ENCODE results near the gene NUBP2.

NUBP2 gene

DNA sequence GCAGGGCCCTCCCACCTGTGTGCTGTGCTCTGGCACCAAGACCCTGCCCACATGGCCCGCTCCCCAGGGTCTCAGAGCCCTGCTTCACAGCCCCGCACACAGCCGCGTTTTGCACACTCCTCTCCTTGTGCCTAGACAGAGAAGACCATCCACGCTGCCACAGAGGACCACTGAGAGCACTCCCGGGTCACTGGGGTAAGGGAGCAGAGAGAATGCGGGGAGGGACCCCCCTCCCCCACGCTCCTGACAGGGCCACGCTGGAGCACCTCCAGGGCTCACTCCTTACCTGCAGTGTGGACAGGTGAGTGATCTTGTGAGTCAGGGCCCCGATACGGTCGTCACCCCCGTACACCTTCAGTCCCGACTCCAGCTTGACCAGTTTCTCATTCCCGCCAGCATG lies 36.9 kb downstream of the NUBP2 start:
- Histone ChIP-seq H3K23ac (ENCODE audit: low read length) (no peak overlapping the region), H3K9me3 (ENCODE audit: insufficient read depth, low read depth, low read length) (no peaks in the 10 kb centered on the region), H3K4me2 (ENCODE audit: low read length) (no peak overlapping the region), H4K12ac (ENCODE audit: low read depth, low read length) (no peak overlapping the region), H3K36me3 (ENCODE audit: control insufficient read depth in 1 of 2, insufficient read depth in 2 of 2, low read length in 2 of 2) (peaks cover 52 to 60% of the 10 kb centered on the region in 2 experiments), H3K79me2 (ENCODE audit: control insufficient read depth, insufficient read depth, low read length, poor library complexity) (no peaks in the 10 kb centered on the region), H2BK5ac (ENCODE audit: low read depth, low read length, poor library complexity) (no peak overlapping the region), H3K4ac (ENCODE audit: low read depth, low read length) (no peak overlapping the region), H2AK5ac (ENCODE audit: low read length) (no peak overlapping the region), H2BK12ac (ENCODE audit: low read length) (no peak overlapping the region), H3K4me1 (ENCODE audit: control insufficient read depth in 1 of 2, insufficient read depth in 2 of 2, low read length in 2 of 2) (no peaks in the 10 kb centered on the region), H3K9ac (ENCODE audit: low read length) (no peak overlapping the region), H3K79me1 (ENCODE audit: low read length) (no peaks in the 10 kb centered on the region), H3K14ac (ENCODE audit: low read length) (no peak overlapping the region), H3K27me3 (ENCODE audit: insufficient read depth, low read length) (no peaks in the 10 kb centered on the region), H3K18ac (ENCODE audit: low read length) (no peak overlapping the region), H2BK120ac (ENCODE audit: insufficient read depth, low read length, poor library complexity) (no peak overlapping the region), H3K27ac (ENCODE audit: low read depth, low read length) (no peak overlapping the region), H4K8ac (ENCODE audit: low read depth, low read length) (no peak overlapping the region), H3K4me3 (ENCODE audit: low read depth, low read length) (no peak overlapping the region), H4K91ac (ENCODE audit: low read depth, low read length) (no peak overlapping the region), H2AFZ (ENCODE audit: insufficient read depth, low read length, poor library complexity) (no peak overlapping the region)
- WGBS (ENCODE audit: extremely low coverage, insufficient coverage, insufficient read length), result no CpG with 5 or more reads among the region's 15 CpGs
- no peak for DNase-seq

DNA sequence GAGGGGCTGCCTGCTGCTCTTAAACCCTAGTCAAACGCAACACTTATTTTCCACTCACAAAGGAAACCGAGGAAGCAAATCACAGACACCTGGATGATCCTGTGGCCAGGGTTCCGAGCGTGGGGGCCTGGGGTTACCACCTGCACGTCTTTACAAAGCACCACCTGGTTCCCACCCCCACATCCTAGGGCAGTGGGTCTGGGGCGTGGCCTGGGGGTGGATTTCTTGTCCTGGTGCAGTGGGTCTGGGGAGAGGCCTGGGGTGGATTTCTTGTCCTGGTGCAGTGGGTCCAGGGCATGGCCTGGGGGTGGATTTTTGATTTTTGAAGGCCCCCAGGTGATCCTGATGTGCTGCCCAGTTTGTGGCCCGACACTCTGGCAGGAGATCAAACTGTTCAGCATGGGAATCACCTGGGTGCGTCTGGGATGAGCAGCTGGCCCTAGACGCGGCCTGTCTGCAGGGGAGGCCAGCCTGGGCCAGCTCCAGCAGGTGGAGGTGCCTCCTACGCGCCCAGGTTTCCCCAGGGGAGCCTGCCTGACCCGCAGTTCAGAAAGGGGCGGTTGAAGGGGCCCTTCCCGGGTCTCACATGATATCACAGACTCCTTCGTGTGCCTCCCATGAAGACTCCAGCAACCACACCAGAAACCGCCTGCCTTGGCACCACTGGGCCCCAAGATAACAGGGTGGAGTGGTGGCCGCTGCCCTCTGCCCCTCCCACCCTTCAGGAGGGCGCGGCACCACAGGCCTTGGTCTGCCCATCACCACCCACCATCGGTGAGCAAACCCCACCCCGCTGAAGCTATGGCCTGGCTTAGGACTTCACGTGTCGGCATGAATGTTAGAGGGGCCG lies 37.6 kb downstream of the NUBP2 start:
- Histone ChIP-seq H3K9ac (ENCODE audit: low read length) (no peak overlapping the region), H3K79me2 (ENCODE audit: control insufficient read depth, insufficient read depth, low read length, poor library complexity) (no peaks in the 10 kb centered on the region), H3K4ac (ENCODE audit: low read depth, low read length) (no peak overlapping the region), H2AK5ac (ENCODE audit: low read length) (no peak overlapping the region), H3K14ac (ENCODE audit: low read length) (no peak overlapping the region), H4K91ac (ENCODE audit: low read depth, low read length) (no peak overlapping the region), H3K23ac (ENCODE audit: low read length) (no peak overlapping the region), H3K27ac (ENCODE audit: low read depth, low read length) (no peak overlapping the region), H3K4me3 (ENCODE audit: low read depth, low read length) (no peak overlapping the region), H4K8ac (ENCODE audit: low read depth, low read length) (no peak overlapping the region), H2AFZ (ENCODE audit: insufficient read depth, low read length, poor library complexity) (no peak overlapping the region), H3K9me3 (ENCODE audit: insufficient read depth, low read depth, low read length) (no peaks in the 10 kb centered on the region), H3K4me2 (ENCODE audit: low read length) (no peak overlapping the region), H2BK120ac (ENCODE audit: insufficient read depth, low read length, poor library complexity) (no peak overlapping the region), H3K18ac (ENCODE audit: low read length) (no peak overlapping the region), H2BK12ac (ENCODE audit: low read length) (no peak overlapping the region), H2BK5ac (ENCODE audit: low read depth, low read length, poor library complexity) (no peak overlapping the region), H4K12ac (ENCODE audit: low read depth, low read length) (no peak overlapping the region), H3K4me1 (ENCODE audit: control insufficient read depth in 1 of 2, insufficient read depth in 2 of 2, low read length in 2 of 2) (no peaks in the 10 kb centered on the region), H3K79me1 (ENCODE audit: low read length) (no peaks in the 10 kb centered on the region), H3K36me3 (ENCODE audit: control insufficient read depth in 1 of 2, insufficient read depth in 2 of 2, low read length in 2 of 2) (peaks cover 51 to 57% of the 10 kb centered on the region in 2 experiments), H3K27me3 (ENCODE audit: insufficient read depth, low read length) (no peaks in the 10 kb centered on the region)
- no CpG with 5 or more reads among the region's 25 CpGs for WGBS (ENCODE audit: extremely low coverage, insufficient coverage, insufficient read length)
- no peak for DNase-seq

DNA sequence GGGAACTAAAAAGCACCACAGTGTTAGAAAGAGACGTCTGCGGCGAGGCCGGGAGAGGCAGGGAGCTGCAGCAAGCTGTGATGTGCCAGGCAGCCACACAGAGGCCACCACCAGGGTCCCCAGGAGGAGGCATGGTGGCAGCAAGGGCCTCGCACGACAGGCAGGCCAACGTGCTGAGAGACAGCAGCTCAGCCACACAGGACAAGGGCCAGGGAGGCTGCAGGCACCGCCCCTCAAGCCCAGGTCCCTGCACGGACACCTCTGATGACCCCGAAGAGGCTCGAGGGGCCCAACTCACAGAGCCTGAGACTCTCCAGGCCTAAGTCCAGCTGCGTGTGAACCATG lies 38.2 kb downstream of the NUBP2 start:
- H2BK120ac ChIP-seq (ENCODE audit: insufficient read depth, low read length, poor library complexity), result no peak overlapping the region
- no peak overlapping the region for H4K91ac ChIP-seq (ENCODE audit: low read depth, low read length)
- no peak overlapping the region for H4K8ac ChIP-seq (ENCODE audit: low read depth, low read length)
- no peaks in the 10 kb centered on the region for H3K79me1 ChIP-seq (ENCODE audit: low read length)
- H2BK12ac ChIP-seq (ENCODE audit: low read length), result no peak overlapping the region
- H4K12ac ChIP-seq (ENCODE audit: low read depth, low read length), result no peak overlapping the region
- no peak overlapping the region for H3K18ac ChIP-seq (ENCODE audit: low read length)
- H3K14ac ChIP-seq (ENCODE audit: low read length), result no peak overlapping the region
- no peak for DNase-seq
- no CpG with 5 or more reads among the region's 12 CpGs for WGBS (ENCODE audit: extremely low coverage, insufficient coverage, insufficient read length)
- no peak overlapping the region for H2BK5ac ChIP-seq (ENCODE audit: low read depth, low read length, poor library complexity)
- peaks cover under 1% of the 10 kb centered on the region for H3K79me2 ChIP-seq (ENCODE audit: control insufficient read depth, insufficient read depth, low read length, poor library complexity)
- peaks cover 0 to 5% of the 10 kb centered on the region in 2 experiments for H3K4me1 ChIP-seq (ENCODE audit: control insufficient read depth in 1 of 2, insufficient read depth in 2 of 2, low read length in 2 of 2)
- H3K9me3 ChIP-seq (ENCODE audit: insufficient read depth, low read depth, low read length), result no peaks in the 10 kb centered on the region
- no peak overlapping the region for H2AK5ac ChIP-seq (ENCODE audit: low read length)
- no peak overlapping the region for H3K4me2 ChIP-seq (ENCODE audit: low read length)
- no peak overlapping the region for H3K23ac ChIP-seq (ENCODE audit: low read length)
- H3K36me3 ChIP-seq (ENCODE audit: control insufficient read depth in 1 of 2, insufficient read depth in 2 of 2, low read length in 2 of 2), result peaks cover 48 to 54% of the 10 kb centered on the region in 2 experiments
- H3K27me3 ChIP-seq (ENCODE audit: insufficient read depth, low read length), result no peaks in the 10 kb centered on the region
- H3K9ac ChIP-seq (ENCODE audit: low read length), result no peak overlapping the region
- no peak overlapping the region for H2AFZ ChIP-seq (ENCODE audit: insufficient read depth, low read length, poor library complexity)
- no peak overlapping the region for H3K4ac ChIP-seq (ENCODE audit: low read depth, low read length)
- H3K4me3 ChIP-seq (ENCODE audit: low read depth, low read length), result no peak overlapping the region
- H3K27ac ChIP-seq (ENCODE audit: low read depth, low read length), result no peak overlapping the region

DNA sequence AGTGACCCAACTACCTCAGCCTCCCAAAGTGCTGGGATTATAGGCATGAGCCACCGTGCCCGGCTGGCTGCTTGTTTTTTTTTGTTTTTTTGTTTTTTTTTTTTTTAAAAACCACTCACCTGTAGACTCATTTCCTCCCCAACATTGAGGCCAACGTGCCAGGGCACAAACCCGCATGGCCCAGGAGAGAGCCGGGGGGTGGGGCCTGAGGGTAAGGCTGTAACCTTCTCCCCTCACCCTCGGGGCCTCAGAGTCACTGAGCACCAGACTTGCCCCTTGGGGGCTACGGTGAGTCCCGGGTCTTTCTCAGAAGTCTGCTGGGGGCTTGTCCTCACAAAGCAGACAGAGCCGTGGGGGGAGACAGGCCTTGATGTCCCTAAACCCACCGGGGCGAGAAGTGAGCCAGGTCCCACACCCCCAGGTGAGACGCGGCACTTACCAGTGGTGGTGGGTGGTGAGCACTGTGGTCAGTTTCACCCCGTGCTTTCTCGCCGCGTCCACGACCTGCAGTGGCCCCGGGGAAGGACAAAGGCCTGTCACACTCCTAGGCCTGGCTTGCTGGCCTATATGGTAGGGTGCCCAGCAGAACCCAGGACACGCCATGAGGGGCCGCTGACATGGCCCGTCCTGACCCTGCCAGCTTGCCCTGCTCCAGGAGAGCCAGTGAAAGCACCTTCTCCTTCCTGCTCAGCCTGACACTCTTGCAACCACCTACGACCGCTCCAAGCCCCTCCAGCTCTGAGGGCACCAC lies 39.3 kb downstream of the NUBP2 start:
- peaks cover 40 to 46% of the 10 kb centered on the region in 2 experiments for H3K36me3 ChIP-seq (ENCODE audit: control insufficient read depth in 1 of 2, insufficient read depth in 2 of 2, low read length in 2 of 2)
- H2AK5ac ChIP-seq (ENCODE audit: low read length), result no peak overlapping the region
- H3K4me2 ChIP-seq (ENCODE audit: low read length), result no peak overlapping the region
- H3K4ac ChIP-seq (ENCODE audit: low read depth, low read length), result no peak overlapping the region
- no peak overlapping the region for H3K14ac ChIP-seq (ENCODE audit: low read length)
- no CpG with 5 or more reads among the region's 24 CpGs for WGBS (ENCODE audit: extremely low coverage, insufficient coverage, insufficient read length)
- H3K23ac ChIP-seq (ENCODE audit: low read length), result no peak overlapping the region
- H3K4me1 ChIP-seq (ENCODE audit: control insufficient read depth in 1 of 2, insufficient read depth in 2 of 2, low read length in 2 of 2), result peaks cover 0 to 5% of the 10 kb centered on the region in 2 experiments
- H4K91ac ChIP-seq (ENCODE audit: low read depth, low read length), result no peak overlapping the region
- H3K79me1 ChIP-seq (ENCODE audit: low read length), result peaks cover 3% of the 10 kb centered on the region
- H2AFZ ChIP-seq (ENCODE audit: insufficient read depth, low read length, poor library complexity), result no peak overlapping the region
- no peak overlapping the region for H3K9ac ChIP-seq (ENCODE audit: low read length)
- H3K27me3 ChIP-seq (ENCODE audit: insufficient read depth, low read length), result no peaks in the 10 kb centered on the region
- no peak overlapping the region for H2BK12ac ChIP-seq (ENCODE audit: low read length)
- H3K9me3 ChIP-seq (ENCODE audit: insufficient read depth, low read depth, low read length), result no peaks in the 10 kb centered on the region
- H3K18ac ChIP-seq (ENCODE audit: low read length), result no peak overlapping the region
- DNase-seq, result no peak
- H4K8ac ChIP-seq (ENCODE audit: low read depth, low read length), result no peak overlapping the region
- H4K12ac ChIP-seq (ENCODE audit: low read depth, low read length), result no peak overlapping the region
- no peak overlapping the region for H2BK5ac ChIP-seq (ENCODE audit: low read depth, low read length, poor library complexity)
- no peak overlapping the region for H2BK120ac ChIP-seq (ENCODE audit: insufficient read depth, low read length, poor library complexity)
- no peak overlapping the region for H3K27ac ChIP-seq (ENCODE audit: low read depth, low read length)
- H3K79me2 ChIP-seq (ENCODE audit: control insufficient read depth, insufficient read depth, low read length, poor library complexity), result peaks cover 3% of the 10 kb centered on the region
- no peak overlapping the region for H3K4me3 ChIP-seq (ENCODE audit: low read depth, low read length)

Data from trophoblast cell (in vitro differentiated cells and primary cell).